B cell (primary cell): ENCODE results near the gene ARMC6. TPM values are rescaled to one million over a fixed set of nuclear protein-coding genes. Genes with fewer than 3 reads are reported as not detected.

Experiments
- ATAC-seq: fragments of 200-7000 bp; cut with Tn5 transposase; one replicate; pipeline ENCODE4 v1.10.0; 2021; ENCODE audit warnings: low read depth, mild to moderate bottlenecking, moderate number of reproducible peaks, moderate library complexity
- CTCF ChIA-PET: fragments of 350-600 bp; sonication (Branson Sonifier 250); formaldehyde crosslinking; loops from one replicate; lab custom pipeline; 2021; ENCODE audit warnings: antibody characterized with exemption, inconsistent platforms; lab: Charles Lee
- POLR2A ChIA-PET: fragments of 350-600 bp; sonication (Branson Sonifier 250); formaldehyde crosslinking; loops from one replicate; lab custom pipeline; 2021; ENCODE audit warnings: antibody characterized with exemption; lab: Charles Lee
- DNase-seq: peaks from one replicate; pipeline ENCODE4 v3.0.0; 2013
- H2AFZ ChIP-seq: 2 replicates; pipeline ENCODE4 v1.6.1; 2012; ENCODE audit warnings: mild to moderate bottlenecking, low read depth, low read length; ENCODE audit not compliant: insufficient read depth, poor library complexity, severe bottlenecking
- H3K27ac ChIP-seq, 2 donors: 1 replicate in 1 of 2; 2 replicates in 1 of 2; pipeline ENCODE4 v1.5.1; 2012 to 2013; ENCODE audit warnings: low read length in 2 of 2, mild to moderate bottlenecking in 2 of 2, moderate library complexity in 1 of 2
- H3K27me3 ChIP-seq, 4 experiments: fragments of 200-600 bp in 1 of 4; sonication (generic) in 1 of 4; replicated peaks in 1 of 4; 1 replicate in 2 of 4; 2 replicates in 2 of 4; pipeline versions ENCODE4 v1.6.1 to v1.7.0; 2013 to 2016; ENCODE audit warnings: low read length in 3 of 4, mild to moderate bottlenecking in 2 of 4, mixed read lengths in 1 of 4, moderate library complexity in 1 of 4; ENCODE audit not compliant: insufficient read depth in 4 of 4, control insufficient read depth in 3 of 4; ENCODE audit errors: control extremely low read depth in 1 of 4
- H3K36me3 ChIP-seq, 2 experiments: replicated peaks in 1 of 2; 1 replicate in 1 of 2; 2 replicates in 1 of 2; pipeline versions ENCODE4 v1.6.1 to v1.7.1; 2013; ENCODE audit warnings: low read length in 1 of 2; ENCODE audit not compliant: insufficient read depth in 2 of 2, control insufficient read depth in 1 of 2; ENCODE audit errors: control extremely low read depth in 1 of 2, extremely low read depth in 1 of 2
- H3K4me1 ChIP-seq, 2 donors: fragments of 200-600 bp in 1 of 2; sonication (generic) in 1 of 2; 1 replicate in 1 of 2; 2 replicates in 1 of 2; pipeline versions ENCODE4 v1.5.1 to v1.6.1; 2013 to 2017; ENCODE audit warnings: low read length in 2 of 2; ENCODE audit not compliant: control insufficient read depth in 2 of 2, insufficient read depth in 2 of 2
- H3K4me2 ChIP-seq: replicated peaks from 2 replicates; pipeline ENCODE3; 2012; ENCODE audit warnings: mild to moderate bottlenecking, low read depth, low read length; ENCODE audit not compliant: poor library complexity, severe bottlenecking
- H3K4me3 ChIP-seq, 5 experiments: fragments of 200-600 bp in 1 of 5; sonication (generic) in 1 of 5; 1 replicate in 3 of 5; 2 replicates in 2 of 5; pipeline versions ENCODE4 v1.5.1 to v1.7.0; 2011 to 2016; ENCODE audit warnings: low read length in 4 of 5, mild to moderate bottlenecking in 4 of 5, low read depth in 2 of 5, control low read depth in 1 of 5, moderate library complexity in 1 of 5; ENCODE audit not compliant: insufficient read depth in 1 of 5; ENCODE audit errors: control extremely low read depth in 1 of 5, extremely low read depth in 1 of 5
- H3K79me2 ChIP-seq: fragments of 200-600 bp; sonication (generic); one replicate; pipeline ENCODE4 v1.6.0; 2016; ENCODE audit warnings: low read length; ENCODE audit not compliant: control insufficient read depth, insufficient read depth
- H3K9ac ChIP-seq: fragments of 200-600 bp; sonication (generic); 2 replicates; pipeline ENCODE4 v1.6.1; 2017; ENCODE audit warnings: mild to moderate bottlenecking, low read length, moderate library complexity
- H3K9me3 ChIP-seq, 3 donors: one replicate each; pipeline versions ENCODE4 v1.6.1 to v1.7.1; 2013; ENCODE audit warnings: low read length in 2 of 3; ENCODE audit not compliant: control insufficient read depth in 2 of 3, insufficient read depth in 1 of 3; ENCODE audit errors: control extremely low read depth in 1 of 3
- H4K20me1 ChIP-seq: 2 replicates; pipeline ENCODE4 v1.6.0; 2012; ENCODE audit warnings: mild to moderate bottlenecking, low read length; ENCODE audit not compliant: insufficient read depth, control insufficient read depth, poor library complexity, severe bottlenecking
- H3K27ac Mint-ChIP-seq: one replicate; pipeline ENCODE4 v1.8.0; 2021; ENCODE audit warnings: mixed read lengths
- H3K27me3 Mint-ChIP-seq: one replicate; pipeline ENCODE4 v1.8.0; 2021; ENCODE audit warnings: mixed read lengths
- H3K4me1 Mint-ChIP-seq: one replicate; pipeline ENCODE4 v1.8.0; 2021; ENCODE audit warnings: mixed read lengths
- H3K4me3 Mint-ChIP-seq: one replicate; pipeline ENCODE4 v1.8.0; 2021; ENCODE audit warnings: mixed read lengths
- H3K9me3 Mint-ChIP-seq: one replicate; pipeline ENCODE4 v1.8.0; 2022; ENCODE audit warnings: mixed read lengths; ENCODE audit not compliant: insufficient read depth
- CTCF ChIP-seq: fragments of 200-600 bp; IDR thresholded peaks from one replicate; pipeline ENCODE4 v1.8.0; 2022; ENCODE audit warnings: antibody characterized with exemption, mild to moderate bottlenecking
- EZH2 ChIP-seq: IDR thresholded peaks from 2 replicates; pipeline ENCODE4 v1.6.1; 2012; ENCODE audit warnings: borderline replicate concordance, low read depth, mild to moderate bottlenecking, moderate library complexity, low read length; ENCODE audit not compliant: insufficient read depth, poor library complexity, severe bottlenecking
- WGBS: methylation state at CpG from one replicate; pipeline ENCODE4 v1.1.5; 2013; ENCODE audit warnings: missing lambda C conversion rate; ENCODE audit not compliant: insufficient coverage; 5-methylcytosine and 5-hydroxymethylcytosine counted together
- intact Hi-C: fragments of 100-400 bp; cut with micrococcal nuclease; formaldehyde crosslinking; loops from one replicate; pipeline ENCODE4 v1.10.0; 2022
- polyA plus RNA-seq: library from polyadenylated mRNA; depleted of rRNA; stranded (reverse); fragments of >200 nt; gene quantifications from 2 replicates; pipeline ENCODE4 v1.2.3, GENCODE V29; 2012
- total RNA-seq, 2 donors: library from RNA; stranded (reverse); fragments of 120-200 nt in 1 of 2; gene quantifications; 1 replicate in 1 of 2; 2 replicates in 1 of 2; pipeline versions ENCODE4 v1.2.3 to v1.2.4, GENCODE V29; 2013 to 2022

Gene ARMC6
- total and polyA plus RNA-seq, 2 donors (not counting 1 experiment from before 2014, with no cell fraction given) = 15.2 to 27.6 TPM

GRCh38 chr19:19067276-19068072 is 34.1 kb downstream of the ARMC6 start:
- H3K4me1 ChIP-seq = peaks cover 47 to 70% of the 10 kb centered on the region in 2 donors
- peaks cover 4% of the 10 kb centered on the region in 2 experiments for H3K36me3 ChIP-seq
- TF ChIP-seq CTCF = no peak
- no peak for TF ChIP-seq EZH2
- peaks cover 65% of the 10 kb centered on the region for H3K4me1 Mint-ChIP-seq
- 20% methylated on average over 4 of the region's 11 CpGs for WGBS
- H3K4me3 Mint-ChIP-seq = peak overlapping the region; percentile 91
- H3K4me3 ChIP-seq = peak overlapping the region in 2 of 5 experiments; percentile 25 to 29
- ATAC-seq = no peak
- peak overlapping the region; percentile 86 for H3K27ac Mint-ChIP-seq
- peak overlapping the region; percentile 22 for H3K9ac ChIP-seq
- peaks cover 8% of the 10 kb centered on the region for H4K20me1 ChIP-seq
- peak overlapping the region; percentile 16 for H2AFZ ChIP-seq
- peaks cover 81% of the 10 kb centered on the region for H3K79me2 ChIP-seq
- H3K4me2 ChIP-seq = peak overlapping the region; percentile 99
- H3K27me3 Mint-ChIP-seq = no peaks in the 10 kb centered on the region
- CTCF ChIA-PET = interaction anchor here (0.7 to 4.1 kb wide), 6 partner anchors 8 to 107 kb away, joined by 3 to 25 read pairs (median 7); no protein-coding TSS in a partner anchor
- intact Hi-C loops = no loop called here
- no peaks in the 10 kb centered on the region for H3K27me3 ChIP-seq
- no peak for DNase-seq
- H3K27ac ChIP-seq = peak overlapping the region; percentile 50 to 72
- H3K9me3 ChIP-seq = peaks cover 0 to 3% (median 0%) of the 10 kb centered on the region in 3 donors
- no peaks in the 10 kb centered on the region for H3K9me3 Mint-ChIP-seq
- POLR2A ChIA-PET = interaction anchor here (0.5 to 1.5 kb wide), 3 partner anchors 38 to 606 kb away, joined by 3 to 6 read pairs (median 3); partner anchors contain the start of genes BORCS8 and RFXANK
